ENCODE data around the gene PACRGL. TPM values are rescaled to one million over a fixed set of nuclear protein-coding genes. Genes with fewer than 3 reads are reported as not detected.

PACRGL gene
- polyA plus RNA-seq (2011; rRNA removed) (6.6 and 13.8 TPM in 2 replicates), polyA minus RNA-seq (2011; rRNA and poly(A)+ RNA removed) (5.2 and 6.2 TPM in 2 replicates)

GRCh38 chr4:20700007-20700761, at the start of gene PACRGL:
Gene PACRGL, plus strand, starts transcription at chr4:20700458. Its CDS starts 4,024 bp downstream, at chr4:20704482.
- no peak for TF ChIP-seq CTCF (IDR thresholded peaks at IDR 0.05; ENCODE audit: insufficient read depth, low read depth, low read length)
- H3K4me3 ChIP-seq (ENCODE audit: low read depth, low read length), result peak within 1 kb of the TSS; percentile 59
- peak; percentile 61 for DNase-seq (ENCODE audit: low read depth)
- H3K36me3 ChIP-seq (ENCODE audit: control insufficient read depth, insufficient read depth, low read length), result peaks cover 1% of the 10 kb centered on the region; the same call in 1 of the 2 replicates
- CTCF ChIA-PET, result interaction anchor here (1.3 to 2.8 kb wide), 2 partner anchors 13 to 15 kb away, joined by 4 to 10 read pairs; no protein-coding TSS in a partner anchor
- H3K27me3 ChIP-seq (ENCODE audit: control insufficient read depth, insufficient read depth, low read length), result no peaks in the 10 kb centered on the region
- POLR2A ChIA-PET, result no interaction called here

- POLR2A ChIA-PET, result no interaction called here
Measured at GRCh38 chr4:20652226-20652885, 47.9 kb upstream of the PACRGL start.

GRCh38 chr4:20658456-20658855, 41.8 kb upstream of the PACRGL start:
- no peak for DNase-seq (ENCODE audit: low read depth)
- Histone ChIP-seq H3K4me3 (ENCODE audit: low read depth, low read length) (no peak overlapping the region), H3K36me3 (ENCODE audit: control insufficient read depth, insufficient read depth, low read length) (no peaks in the 10 kb centered on the region), H3K27me3 (ENCODE audit: control insufficient read depth, insufficient read depth, low read length) (no peaks in the 10 kb centered on the region; the same call in 1 of the 2 replicates)
- no peak for TF ChIP-seq CTCF (IDR thresholded peaks at IDR 0.05; ENCODE audit: insufficient read depth, low read depth, low read length)
- ChIA-PET POLR2A (no interaction called here), CTCF (no interaction called here)

More at GRCh38 chr4:20652226-20652885, 47.9 kb upstream of the PACRGL start:
- TF ChIP-seq CTCF (IDR thresholded peaks at IDR 0.05; ENCODE audit: insufficient read depth, low read depth, low read length), result no peak
- CTCF ChIA-PET, result no interaction called here
- Histone ChIP-seq H3K4me3 (ENCODE audit: low read depth, low read length) (no peak overlapping the region), H3K27me3 (ENCODE audit: control insufficient read depth, insufficient read depth, low read length) (peaks cover 3% of the 10 kb centered on the region), H3K36me3 (ENCODE audit: control insufficient read depth, insufficient read depth, low read length) (no peaks in the 10 kb centered on the region)
- no peak for DNase-seq (ENCODE audit: low read depth)

GRCh38 chr4:20662851-20663250, 37.4 kb upstream of the PACRGL start:
- TF ChIP-seq CTCF (IDR thresholded peaks at IDR 0.05; ENCODE audit: insufficient read depth, low read depth, low read length), result no peak
- Histone ChIP-seq H3K27me3 (ENCODE audit: control insufficient read depth, insufficient read depth, low read length) (peaks cover 2% of the 10 kb centered on the region), H3K4me3 (ENCODE audit: low read depth, low read length) (no peak overlapping the region), H3K36me3 (ENCODE audit: control insufficient read depth, insufficient read depth, low read length) (no peaks in the 10 kb centered on the region)
- DNase-seq (ENCODE audit: low read depth), result no peak
- ChIA-PET POLR2A (no interaction called here), CTCF (interaction anchor here (1.0 kb wide), 1 partner anchor 20 kb away, joined by 3 read pairs; no protein-coding TSS in a partner anchor)

Measured in BJ (cell line).